Right lobe of liver (tissue), 6 donors: ENCODE measurements around the gene JAZF1. TPM values are rescaled to one million over a fixed set of nuclear protein-coding genes. Genes with fewer than 3 reads are reported as not detected.

ENCODE experiments used
- ATAC-seq, 4 donors: fragments of 200-7000 bp; cut with Tn5 transposase; one replicate each; pipeline ENCODE4 v1.9.1; 2020; ENCODE audit warnings: mild to moderate bottlenecking in 4 of 4, moderate library complexity in 4 of 4
- DNase-seq, 3 donors: peaks; one replicate each; pipeline ENCODE4 v3.0.0-alpha.2; 2020
- H3K27ac ChIP-seq, 3 donors: fragments of 200-600 bp; one replicate each; pipeline ENCODE4 v1.8.0; 2022
- H3K27me3 ChIP-seq, 2 donors: fragments of 200-600 bp; one replicate each; pipeline ENCODE4 v1.8.0; 2022
- H3K36me3 ChIP-seq, 4 donors: fragments of 200-600 bp; sonication (generic) in 1 of 4; one replicate each; pipeline versions ENCODE4 v1.5.1 to v1.8.0; 2017 to 2022; ENCODE audit warnings: control low read depth in 1 of 4
- H3K4me1 ChIP-seq, 4 donors: fragments of 200-600 bp; sonication (generic) in 1 of 4; one replicate each; pipeline versions ENCODE4 v1.5.1 to v1.8.0; 2017 to 2022; ENCODE audit warnings: control low read depth in 1 of 4
- H3K4me3 ChIP-seq, 3 donors: fragments of 200-600 bp; one replicate each; pipeline ENCODE4 v1.8.0; 2022
- H3K9me3 ChIP-seq, 4 donors: fragments of 200-600 bp; sonication (generic) in 1 of 4; one replicate each; pipeline versions ENCODE4 v1.5.1 to v1.8.0; 2017 to 2022; ENCODE audit warnings: control low read depth in 1 of 4
- CTCF ChIP-seq, 4 donors: fragments of 200-600 bp in 3 of 4; fragments of 450-650 bp in 1 of 4; IDR thresholded peaks; one replicate each; pipeline versions ENCODE4 v1.5.1 to v1.8.0; 2016 to 2022; ENCODE audit warnings: antibody characterized with exemption in 4 of 4, mild to moderate bottlenecking in 2 of 4
- POLR2A ChIP-seq: fragments of 450-650 bp; IDR thresholded peaks from one replicate; pipeline ENCODE4 v1.6.1; 2017; ENCODE audit warnings: antibody characterized with exemption, mild to moderate bottlenecking
- WGBS: methylation state at CpG from one replicate; pipeline ENCODE4 v1.1.6; 2018; ENCODE audit warnings: low coverage, low lambda C conversion rate; ENCODE audit not compliant: insufficient coverage; ENCODE audit errors: missing lambda C conversion rate; 5-methylcytosine and 5-hydroxymethylcytosine counted together
- intact Hi-C, 2 donors: fragments of 100-400 bp; cut with DNase I; formaldehyde crosslinking; loops; one replicate each; pipeline versions ENCODE4 v1.11.2 to v1.14.1; 2022
- total RNA-seq, 6 experiments: library from RNA; depleted of rRNA in 2 of 6; stranded (reverse); fragments of >200 nt in 2 of 6; fragmentation: NEBNext Ultra II Directional in 3 of 6; extraction: Animal tissue kit (Norgen Biotek cat#: 25700) in 3 of 6; gene quantifications; one replicate each; pipeline versions ENCODE4 v1.1.0 to v1.2.4, GENCODE V29; 2016 to 2023
- donor health status: DM: no; HTN: yes; CAD: no.
- donor health status: DM: no; HTN: no; CAD: no.
- donor health status: DM: no; HTN: no; CAD: no.
- donor health status: DM: no; HTN: yes; CAD: no.
- donor health status: DM: no; HTN: yes; CAD: no.

Gene JAZF1
- total RNA-seq, 6 experiments from 2014 or later = 4.8 to 20.9 (median 6.9) TPM

GRCh38 chr7:28170701-28171100, 9.9 kb downstream of the JAZF1 start:
- Histone ChIP-seq H3K36me3 (no peaks in the 10 kb centered on the region), H3K9me3 (no peaks in the 10 kb centered on the region), H3K4me3 (no peak overlapping the region), H3K4me1 (no peaks in the 10 kb centered on the region), H3K27me3 (no peaks in the 10 kb centered on the region), H3K27ac (no peak overlapping the region)
- WGBS = 93% methylated on average over 5 of the region's 6 CpGs
- no peak for DNase-seq
- ATAC-seq = no peak
- TF ChIP-seq CTCF (IDR thresholded peaks at IDR 0.05) (no peak), POLR2A (no peak)
- intact Hi-C loops = no loop called here

- ATAC-seq = peak in 1 of 4 donors; percentile 92
- WGBS = 29% methylated on average over 1 of the region's 1 CpG
- DNase-seq = no peak
Measured at GRCh38 chr7:28169230-28169629, 11.4 kb downstream of the JAZF1 start.

GRCh38 chr7:28168393-28169158, 12.0 kb downstream of the JAZF1 start:
- DNase-seq (no peak), ATAC-seq (no peak)
- TF ChIP-seq POLR2A (no peak), CTCF (IDR thresholded peaks at IDR 0.05) (no peak)
- Histone ChIP-seq H3K9me3 (no peaks in the 10 kb centered on the region), H3K4me3 (no peak overlapping the region), H3K4me1 (no peaks in the 10 kb centered on the region), H3K27ac (no peak overlapping the region), H3K36me3 (no peaks in the 10 kb centered on the region), H3K27me3 (no peaks in the 10 kb centered on the region)
- intact Hi-C loops = no loop called here
- WGBS = 74% methylated on average over 3 of the region's 5 CpGs

More at GRCh38 chr7:28169230-28169629, 11.4 kb downstream of the JAZF1 start:
- Histone ChIP-seq H3K4me3 (no peak overlapping the region), H3K27me3 (no peaks in the 10 kb centered on the region), H3K9me3 (no peaks in the 10 kb centered on the region), H3K4me1 (no peaks in the 10 kb centered on the region), H3K27ac (no peak overlapping the region), H3K36me3 (no peaks in the 10 kb centered on the region)
- intact Hi-C loops = no loop called here
- TF ChIP-seq POLR2A (no peak), CTCF (IDR thresholded peaks at IDR 0.05) (no peak)

GRCh38 chr7:28166982-28167715, 13.4 kb downstream of the JAZF1 start:
- 94% methylated on average over 5 of the region's 5 CpGs for WGBS
- ATAC-seq = no peak
- no peaks in the 10 kb centered on the region for H3K9me3 ChIP-seq
- no peaks in the 10 kb centered on the region for H3K27me3 ChIP-seq
- DNase-seq = no peak
- no peak overlapping the region for H3K27ac ChIP-seq
- no peak overlapping the region for H3K4me3 ChIP-seq
- H3K4me1 ChIP-seq = no peaks in the 10 kb centered on the region
- TF ChIP-seq CTCF (IDR thresholded peaks at IDR 0.05) (no peak), POLR2A (no peak)
- intact Hi-C loops = no loop called here
- no peaks in the 10 kb centered on the region for H3K36me3 ChIP-seq
